ENCODE measurements around the gene STAP2.

DNA sequence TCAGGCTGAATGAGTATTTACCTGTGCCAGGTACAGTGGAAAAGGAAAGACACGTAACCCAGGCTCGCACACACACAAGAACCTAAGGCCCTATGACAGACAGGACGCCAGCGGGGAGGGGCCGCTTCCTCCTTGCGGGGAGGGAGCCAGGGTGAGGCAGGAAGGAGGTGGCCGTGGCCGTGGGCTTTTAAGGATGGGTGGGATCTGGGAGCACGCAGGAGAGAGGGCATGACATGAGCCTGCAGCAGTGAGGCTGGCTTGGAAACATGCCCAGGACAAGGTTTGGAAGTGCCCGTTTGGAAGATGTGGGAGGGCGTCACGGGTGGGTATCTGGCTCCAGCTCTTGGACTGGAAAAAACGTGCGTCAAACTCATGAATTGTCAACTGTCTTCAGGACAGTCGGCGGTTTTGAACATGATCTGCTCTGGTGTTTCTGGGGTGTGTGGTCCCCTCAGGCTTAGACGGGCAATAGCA, 41.7 kb upstream of the STAP2 start:
- TF ChIP-seq, protein P1, sequence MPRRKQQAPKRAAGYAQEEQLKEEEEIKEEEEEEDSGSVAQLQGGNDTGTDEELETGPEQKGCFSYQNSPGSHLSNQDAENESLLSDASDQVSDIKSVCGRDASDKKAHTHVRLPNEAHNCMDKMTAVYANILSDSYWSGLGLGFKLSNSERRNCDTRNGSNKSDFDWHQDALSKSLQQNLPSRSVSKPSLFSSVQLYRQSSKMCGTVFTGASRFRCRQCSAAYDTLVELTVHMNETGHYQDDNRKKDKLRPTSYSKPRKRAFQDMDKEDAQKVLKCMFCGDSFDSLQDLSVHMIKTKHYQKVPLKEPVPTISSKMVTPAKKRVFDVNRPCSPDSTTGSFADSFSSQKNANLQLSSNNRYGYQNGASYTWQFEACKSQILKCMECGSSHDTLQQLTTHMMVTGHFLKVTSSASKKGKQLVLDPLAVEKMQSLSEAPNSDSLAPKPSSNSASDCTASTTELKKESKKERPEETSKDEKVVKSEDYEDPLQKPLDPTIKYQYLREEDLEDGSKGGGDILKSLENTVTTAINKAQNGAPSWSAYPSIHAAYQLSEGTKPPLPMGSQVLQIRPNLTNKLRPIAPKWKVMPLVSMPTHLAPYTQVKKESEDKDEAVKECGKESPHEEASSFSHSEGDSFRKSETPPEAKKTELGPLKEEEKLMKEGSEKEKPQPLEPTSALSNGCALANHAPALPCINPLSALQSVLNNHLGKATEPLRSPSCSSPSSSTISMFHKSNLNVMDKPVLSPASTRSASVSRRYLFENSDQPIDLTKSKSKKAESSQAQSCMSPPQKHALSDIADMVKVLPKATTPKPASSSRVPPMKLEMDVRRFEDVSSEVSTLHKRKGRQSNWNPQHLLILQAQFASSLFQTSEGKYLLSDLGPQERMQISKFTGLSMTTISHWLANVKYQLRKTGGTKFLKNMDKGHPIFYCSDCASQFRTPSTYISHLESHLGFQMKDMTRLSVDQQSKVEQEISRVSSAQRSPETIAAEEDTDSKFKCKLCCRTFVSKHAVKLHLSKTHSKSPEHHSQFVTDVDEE (CRISPR knock-in tag; IDR thresholded peaks at IDR 0.05) = no peak
- TF ChIP-seq CREB5 (CRISPR knock-in tag; IDR thresholded peaks at IDR 0.05; ENCODE audit: low read depth) = no peak

Data from SK-N-SH treated with all-trans-retinoic acid at 6 μM for 48 hours (cell line).